ENCODE results near the gene BMAL1.

BMAL1 gene

DNA sequence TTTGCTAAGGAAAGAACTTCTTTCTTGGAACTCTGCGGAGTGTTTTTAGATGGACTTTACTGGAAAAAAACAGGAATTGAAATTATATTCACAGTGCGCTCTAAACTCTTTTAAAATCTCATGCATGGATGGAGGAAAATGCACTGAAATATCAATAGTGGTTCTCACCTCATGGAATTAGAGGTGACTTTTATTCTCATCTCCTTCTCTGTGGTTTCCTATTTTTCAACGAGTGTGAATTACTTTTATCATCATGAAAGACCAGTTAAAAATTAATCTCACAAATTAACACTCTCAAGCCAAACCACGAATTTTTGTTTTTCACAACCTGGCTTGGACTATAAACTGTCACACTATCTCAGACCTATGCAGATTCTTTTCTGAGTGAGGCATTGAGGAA lies 16.6 kb downstream of the BMAL1 start:
- no peak for TF ChIP-seq CTCF (IDR thresholded peaks at IDR 0.05; ENCODE audit: low read depth, low read length, missing control alignments)
- DNase-seq (ENCODE audit: extremely low read depth, low read depth): no peak
- H3K4me3 ChIP-seq (replicated peaks; ENCODE audit: low read depth, low read length): no peak overlapping the region

- no peak overlapping the region for H3K4me3 ChIP-seq (replicated peaks; ENCODE audit: low read depth, low read length)
- no peak for DNase-seq (ENCODE audit: extremely low read depth, low read depth)
- TF ChIP-seq CTCF (IDR thresholded peaks at IDR 0.05; ENCODE audit: low read depth, low read length, missing control alignments): no peak
These were observed 17.4 kb downstream of the BMAL1 start for GRCh38 chr11:13294771-13295579.

DNA sequence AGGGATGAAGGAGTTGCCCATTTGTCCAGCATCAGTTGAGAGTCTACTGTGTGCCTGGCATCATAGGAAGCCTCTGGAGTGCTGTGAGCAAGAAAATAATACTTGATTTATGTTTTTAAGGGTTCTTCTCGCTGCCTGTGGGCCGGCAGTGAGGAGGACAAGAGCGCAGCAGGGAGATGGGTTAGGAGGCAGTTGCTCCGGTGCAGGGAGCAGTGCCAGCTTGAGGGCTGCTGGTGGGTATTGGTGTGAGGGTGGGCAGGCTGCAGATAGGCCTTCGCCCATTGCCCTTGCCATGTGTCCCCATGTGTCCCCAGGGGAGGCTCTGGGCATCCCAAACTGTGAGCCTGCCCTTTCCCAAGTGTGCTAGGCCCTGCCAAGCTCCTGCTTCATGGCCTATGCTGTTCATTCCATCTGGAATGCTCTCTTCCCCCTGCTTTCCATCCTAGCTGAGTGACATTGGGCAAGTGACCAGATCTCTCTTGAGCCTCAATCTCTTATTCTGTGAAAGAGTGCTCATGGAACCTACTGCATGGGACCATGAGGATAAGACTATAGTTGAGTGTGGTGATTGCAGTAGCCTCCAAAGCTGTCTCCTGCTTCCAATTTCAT lies 19.8 kb downstream of the BMAL1 start:
- no peak for DNase-seq (ENCODE audit: extremely low read depth, low read depth)
- no peak overlapping the region for H3K4me3 ChIP-seq (replicated peaks; ENCODE audit: low read depth, low read length)
- TF ChIP-seq CTCF (IDR thresholded peaks at IDR 0.05; ENCODE audit: low read depth, low read length, missing control alignments): no peak

DNA sequence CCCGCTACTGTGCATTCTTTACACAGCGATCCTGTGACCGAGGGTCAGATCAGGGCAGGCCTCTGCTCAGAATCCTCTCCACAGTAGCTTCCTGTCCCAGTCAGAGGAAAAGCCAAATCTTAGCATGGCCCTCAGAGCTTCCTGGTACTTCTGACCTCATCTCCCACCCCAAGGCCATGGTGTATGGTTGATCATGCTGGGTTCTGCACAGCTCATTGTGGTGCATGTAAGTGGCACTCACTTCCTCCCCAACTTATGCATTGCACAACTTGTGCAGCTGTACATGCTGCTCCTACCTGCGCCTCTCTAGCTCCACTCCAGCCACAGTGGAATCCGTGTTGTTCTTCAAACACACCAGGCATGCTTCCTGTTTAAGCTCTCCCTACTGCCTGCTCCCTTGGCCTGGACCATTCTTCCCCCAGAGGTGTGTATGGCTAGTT lies 20.3 kb downstream of the BMAL1 start:
- TF ChIP-seq CTCF (IDR thresholded peaks at IDR 0.05; ENCODE audit: low read depth, low read length, missing control alignments): no peak
- no peak for DNase-seq (ENCODE audit: extremely low read depth, low read depth)
- H3K4me3 ChIP-seq (replicated peaks; ENCODE audit: low read depth, low read length): no peak overlapping the region

GRCh38 chr11:13298765-13299164 lies 21.2 kb downstream of the BMAL1 start:
- TF ChIP-seq CTCF (IDR thresholded peaks at IDR 0.05; ENCODE audit: low read depth, low read length, missing control alignments): no peak
- no peak for DNase-seq (ENCODE audit: extremely low read depth, low read depth)
- no peak overlapping the region for H3K4me3 ChIP-seq (replicated peaks; ENCODE audit: low read depth, low read length)

DNA sequence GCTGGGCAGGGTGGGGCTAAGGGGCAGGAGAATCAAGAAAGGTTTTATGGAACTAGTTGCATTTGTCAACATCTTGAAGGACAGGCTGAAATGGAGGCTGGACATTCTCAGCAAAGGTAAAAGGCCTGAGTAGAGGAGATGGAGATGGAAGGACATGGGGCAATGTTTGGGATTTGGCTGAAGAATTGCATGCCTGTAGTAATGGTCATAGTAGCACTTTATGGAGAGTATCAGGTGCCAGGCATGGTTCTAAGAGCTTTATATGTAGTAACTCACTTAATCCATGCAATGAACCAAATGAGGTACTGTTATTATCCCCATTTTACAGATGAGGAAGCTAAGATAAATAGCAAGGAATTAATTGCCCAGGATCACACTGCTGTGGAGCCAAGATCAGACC lies 23.9 kb downstream of the BMAL1 start:
- no peak for DNase-seq (ENCODE audit: extremely low read depth, low read depth)
- no peak for TF ChIP-seq CTCF (IDR thresholded peaks at IDR 0.05; ENCODE audit: low read depth, low read length, missing control alignments)

More for the DNA sequence above, 23.9 kb downstream of the BMAL1 start:
- H3K4me3 ChIP-seq (replicated peaks; ENCODE audit: low read depth, low read length): no peak overlapping the region

All from HFF-Myc (cell line).